ENCODE results near the gene GRIK1. TPM values are rescaled to one million over a fixed set of nuclear protein-coding genes. Genes with fewer than 3 reads are reported as not detected.

GRIK1 gene
- total RNA-seq, 1 experiment from 2014 or later, result 0.09 TPM

DNA sequence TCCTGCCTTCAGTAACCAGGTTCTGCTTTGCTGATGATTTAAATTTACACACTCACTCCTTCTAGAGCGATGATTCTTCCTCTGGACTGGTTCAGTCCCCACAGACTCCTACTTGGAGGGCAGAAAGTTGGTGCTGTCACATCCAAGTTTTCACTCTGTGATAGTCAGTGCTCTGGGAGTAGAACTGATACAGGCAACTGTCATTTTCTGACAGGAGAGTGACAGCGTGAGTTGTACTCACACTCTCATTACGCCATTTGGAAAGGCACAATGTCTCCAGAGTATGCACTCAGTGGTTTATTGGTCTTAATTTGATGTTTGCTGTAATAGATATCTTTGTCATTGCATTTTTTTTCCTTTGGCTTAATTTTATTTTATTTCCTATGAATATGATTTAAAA lies 96.0 kb downstream of the GRIK1 start (continued):
- TF ChIP-seq, protein P1, sequence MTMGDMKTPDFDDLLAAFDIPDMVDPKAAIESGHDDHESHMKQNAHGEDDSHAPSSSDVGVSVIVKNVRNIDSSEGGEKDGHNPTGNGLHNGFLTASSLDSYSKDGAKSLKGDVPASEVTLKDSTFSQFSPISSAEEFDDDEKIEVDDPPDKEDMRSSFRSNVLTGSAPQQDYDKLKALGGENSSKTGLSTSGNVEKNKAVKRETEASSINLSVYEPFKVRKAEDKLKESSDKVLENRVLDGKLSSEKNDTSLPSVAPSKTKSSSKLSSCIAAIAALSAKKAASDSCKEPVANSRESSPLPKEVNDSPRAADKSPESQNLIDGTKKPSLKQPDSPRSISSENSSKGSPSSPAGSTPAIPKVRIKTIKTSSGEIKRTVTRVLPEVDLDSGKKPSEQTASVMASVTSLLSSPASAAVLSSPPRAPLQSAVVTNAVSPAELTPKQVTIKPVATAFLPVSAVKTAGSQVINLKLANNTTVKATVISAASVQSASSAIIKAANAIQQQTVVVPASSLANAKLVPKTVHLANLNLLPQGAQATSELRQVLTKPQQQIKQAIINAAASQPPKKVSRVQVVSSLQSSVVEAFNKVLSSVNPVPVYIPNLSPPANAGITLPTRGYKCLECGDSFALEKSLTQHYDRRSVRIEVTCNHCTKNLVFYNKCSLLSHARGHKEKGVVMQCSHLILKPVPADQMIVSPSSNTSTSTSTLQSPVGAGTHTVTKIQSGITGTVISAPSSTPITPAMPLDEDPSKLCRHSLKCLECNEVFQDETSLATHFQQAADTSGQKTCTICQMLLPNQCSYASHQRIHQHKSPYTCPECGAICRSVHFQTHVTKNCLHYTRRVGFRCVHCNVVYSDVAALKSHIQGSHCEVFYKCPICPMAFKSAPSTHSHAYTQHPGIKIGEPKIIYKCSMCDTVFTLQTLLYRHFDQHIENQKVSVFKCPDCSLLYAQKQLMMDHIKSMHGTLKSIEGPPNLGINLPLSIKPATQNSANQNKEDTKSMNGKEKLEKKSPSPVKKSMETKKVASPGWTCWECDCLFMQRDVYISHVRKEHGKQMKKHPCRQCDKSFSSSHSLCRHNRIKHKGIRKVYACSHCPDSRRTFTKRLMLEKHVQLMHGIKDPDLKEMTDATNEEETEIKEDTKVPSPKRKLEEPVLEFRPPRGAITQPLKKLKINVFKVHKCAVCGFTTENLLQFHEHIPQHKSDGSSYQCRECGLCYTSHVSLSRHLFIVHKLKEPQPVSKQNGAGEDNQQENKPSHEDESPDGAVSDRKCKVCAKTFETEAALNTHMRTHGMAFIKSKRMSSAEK (CRISPR knock-in tag; IDR thresholded peaks at IDR 0.05; ENCODE audit: borderline replicate concordance), result no peak
- no peak for TF ChIP-seq FOXK1 (CRISPR knock-in tag; IDR thresholded peaks at IDR 0.05)
- TF ChIP-seq ZNF263 (CRISPR knock-in tag; IDR thresholded peaks at IDR 0.05; ENCODE audit: low read depth), result no peak

DNA sequence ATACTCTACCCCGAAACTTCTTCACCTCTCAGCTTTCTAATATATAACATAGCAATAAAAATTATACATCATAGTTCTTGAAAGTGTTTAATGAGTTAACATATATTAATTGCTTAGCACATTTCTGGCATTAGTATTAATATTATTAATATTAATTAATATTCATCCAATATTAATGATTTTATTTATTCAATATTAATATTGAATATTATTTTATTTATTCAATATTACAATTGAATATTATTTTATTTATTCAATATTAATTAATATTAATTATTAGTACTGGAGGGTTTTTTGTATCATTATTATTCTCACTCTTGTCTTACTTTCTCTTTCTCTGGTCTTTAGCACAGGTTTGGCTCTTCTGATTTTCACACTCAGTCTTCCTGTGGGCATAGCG lies 105.2 kb downstream of the GRIK1 start:
- no peak overlapping the region for H3K4me3 Mint-ChIP-seq
- no peak overlapping the region for H3K27ac Mint-ChIP-seq
- CTCF ChIA-PET, result no interaction called here
- H3K36me3 Mint-ChIP-seq, result peaks cover 27% of the 10 kb centered on the region
- no peaks in the 10 kb centered on the region for H3K27me3 Mint-ChIP-seq (ENCODE audit: low read depth)
- ATAC-seq (no peak), DNase-seq (ENCODE audit: low spot score) (no peak)
- POLR2A ChIA-PET, result no interaction called here
- TF ChIP-seq HMGA2 (CRISPR knock-in tag; IDR thresholded peaks at IDR 0.05) (peak; percentile 100), TEAD1 (CRISPR knock-in tag; IDR thresholded peaks at IDR 0.05) (no peak)
- H3K4me1 Mint-ChIP-seq, result no peaks in the 10 kb centered on the region
- peaks cover 39% of the 10 kb centered on the region for H3K9me3 Mint-ChIP-seq

DNA sequence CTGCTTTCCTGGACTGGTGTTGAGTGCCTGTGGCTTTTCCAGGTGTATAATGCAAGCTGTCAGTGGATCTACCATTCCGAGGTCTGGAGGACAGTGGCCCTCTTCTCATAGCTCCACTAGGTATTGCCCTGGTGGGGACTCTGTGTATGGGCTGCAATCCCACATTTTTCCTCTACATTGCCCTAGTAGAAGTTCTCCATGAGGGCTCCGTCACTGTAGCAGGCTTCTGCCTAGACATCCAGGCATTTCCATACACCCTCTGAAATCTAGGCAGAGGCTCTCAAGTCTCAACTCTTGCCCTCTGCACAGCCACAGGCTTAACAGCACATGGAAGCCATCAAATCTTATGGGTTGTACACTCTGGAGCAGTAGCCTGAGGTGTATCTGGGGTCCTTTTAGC lies 107.6 kb downstream of the GRIK1 start:
- DNase-seq (ENCODE audit: low spot score) (no peak), ATAC-seq (no peak)
- H3K4me3 Mint-ChIP-seq, result no peak overlapping the region
- no peak for TF ChIP-seq NFYB (CRISPR knock-in tag; conservative IDR thresholded peaks at IDR 0.05; ENCODE audit: low read depth)
- TF ChIP-seq, protein P2, sequence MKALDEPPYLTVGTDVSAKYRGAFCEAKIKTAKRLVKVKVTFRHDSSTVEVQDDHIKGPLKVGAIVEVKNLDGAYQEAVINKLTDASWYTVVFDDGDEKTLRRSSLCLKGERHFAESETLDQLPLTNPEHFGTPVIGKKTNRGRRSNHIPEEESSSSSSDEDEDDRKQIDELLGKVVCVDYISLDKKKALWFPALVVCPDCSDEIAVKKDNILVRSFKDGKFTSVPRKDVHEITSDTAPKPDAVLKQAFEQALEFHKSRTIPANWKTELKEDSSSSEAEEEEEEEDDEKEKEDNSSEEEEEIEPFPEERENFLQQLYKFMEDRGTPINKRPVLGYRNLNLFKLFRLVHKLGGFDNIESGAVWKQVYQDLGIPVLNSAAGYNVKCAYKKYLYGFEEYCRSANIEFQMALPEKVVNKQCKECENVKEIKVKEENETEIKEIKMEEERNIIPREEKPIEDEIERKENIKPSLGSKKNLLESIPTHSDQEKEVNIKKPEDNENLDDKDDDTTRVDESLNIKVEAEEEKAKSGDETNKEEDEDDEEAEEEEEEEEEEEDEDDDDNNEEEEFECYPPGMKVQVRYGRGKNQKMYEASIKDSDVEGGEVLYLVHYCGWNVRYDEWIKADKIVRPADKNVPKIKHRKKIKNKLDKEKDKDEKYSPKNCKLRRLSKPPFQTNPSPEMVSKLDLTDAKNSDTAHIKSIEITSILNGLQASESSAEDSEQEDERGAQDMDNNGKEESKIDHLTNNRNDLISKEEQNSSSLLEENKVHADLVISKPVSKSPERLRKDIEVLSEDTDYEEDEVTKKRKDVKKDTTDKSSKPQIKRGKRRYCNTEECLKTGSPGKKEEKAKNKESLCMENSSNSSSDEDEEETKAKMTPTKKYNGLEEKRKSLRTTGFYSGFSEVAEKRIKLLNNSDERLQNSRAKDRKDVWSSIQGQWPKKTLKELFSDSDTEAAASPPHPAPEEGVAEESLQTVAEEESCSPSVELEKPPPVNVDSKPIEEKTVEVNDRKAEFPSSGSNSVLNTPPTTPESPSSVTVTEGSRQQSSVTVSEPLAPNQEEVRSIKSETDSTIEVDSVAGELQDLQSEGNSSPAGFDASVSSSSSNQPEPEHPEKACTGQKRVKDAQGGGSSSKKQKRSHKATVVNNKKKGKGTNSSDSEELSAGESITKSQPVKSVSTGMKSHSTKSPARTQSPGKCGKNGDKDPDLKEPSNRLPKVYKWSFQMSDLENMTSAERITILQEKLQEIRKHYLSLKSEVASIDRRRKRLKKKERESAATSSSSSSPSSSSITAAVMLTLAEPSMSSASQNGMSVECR (CRISPR knock-in tag; IDR thresholded peaks at IDR 0.05; ENCODE audit: borderline replicate concordance), result no peak
- TF ChIP-seq MYBL2 (CRISPR knock-in tag; IDR thresholded peaks at IDR 0.05), result no peak
- TF ChIP-seq, protein P3, sequence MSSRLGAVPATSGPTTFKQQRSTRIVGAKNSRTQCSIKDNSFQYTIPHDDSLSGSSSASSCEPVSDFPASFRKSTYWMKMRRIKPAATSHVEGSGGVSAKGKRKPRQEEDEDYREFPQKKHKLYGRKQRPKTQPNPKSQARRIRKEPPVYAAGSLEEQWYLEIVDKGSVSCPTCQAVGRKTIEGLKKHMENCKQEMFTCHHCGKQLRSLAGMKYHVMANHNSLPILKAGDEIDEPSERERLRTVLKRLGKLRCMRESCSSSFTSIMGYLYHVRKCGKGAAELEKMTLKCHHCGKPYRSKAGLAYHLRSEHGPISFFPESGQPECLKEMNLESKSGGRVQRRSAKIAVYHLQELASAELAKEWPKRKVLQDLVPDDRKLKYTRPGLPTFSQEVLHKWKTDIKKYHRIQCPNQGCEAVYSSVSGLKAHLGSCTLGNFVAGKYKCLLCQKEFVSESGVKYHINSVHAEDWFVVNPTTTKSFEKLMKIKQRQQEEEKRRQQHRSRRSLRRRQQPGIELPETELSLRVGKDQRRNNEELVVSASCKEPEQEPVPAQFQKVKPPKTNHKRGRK (CRISPR knock-in tag; IDR thresholded peaks at IDR 0.05; ENCODE audit: borderline replicate concordance), result no peak
- TF ChIP-seq CREM (CRISPR knock-in tag; IDR thresholded peaks at IDR 0.05), result no peak
- TF ChIP-seq, protein P4, sequence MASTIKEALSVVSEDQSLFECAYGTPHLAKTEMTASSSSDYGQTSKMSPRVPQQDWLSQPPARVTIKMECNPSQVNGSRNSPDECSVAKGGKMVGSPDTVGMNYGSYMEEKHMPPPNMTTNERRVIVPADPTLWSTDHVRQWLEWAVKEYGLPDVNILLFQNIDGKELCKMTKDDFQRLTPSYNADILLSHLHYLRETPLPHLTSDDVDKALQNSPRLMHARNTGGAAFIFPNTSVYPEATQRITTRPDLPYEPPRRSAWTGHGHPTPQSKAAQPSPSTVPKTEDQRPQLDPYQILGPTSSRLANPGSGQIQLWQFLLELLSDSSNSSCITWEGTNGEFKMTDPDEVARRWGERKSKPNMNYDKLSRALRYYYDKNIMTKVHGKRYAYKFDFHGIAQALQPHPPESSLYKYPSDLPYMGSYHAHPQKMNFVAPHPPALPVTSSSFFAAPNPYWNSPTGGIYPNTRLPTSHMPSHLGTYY (CRISPR knock-in tag; IDR thresholded peaks at IDR 0.05), result no peak
- TF ChIP-seq FOXP1 (CRISPR knock-in tag; IDR thresholded peaks at IDR 0.05; ENCODE audit: borderline replicate concordance), result no peak
- TF ChIP-seq CREB1 (CRISPR knock-in tag; IDR thresholded peaks at IDR 0.05), result no peak
- TF ChIP-seq NR1H2 (CRISPR knock-in tag; IDR thresholded peaks at IDR 0.05), result no peak
- TF ChIP-seq, protein P5, sequence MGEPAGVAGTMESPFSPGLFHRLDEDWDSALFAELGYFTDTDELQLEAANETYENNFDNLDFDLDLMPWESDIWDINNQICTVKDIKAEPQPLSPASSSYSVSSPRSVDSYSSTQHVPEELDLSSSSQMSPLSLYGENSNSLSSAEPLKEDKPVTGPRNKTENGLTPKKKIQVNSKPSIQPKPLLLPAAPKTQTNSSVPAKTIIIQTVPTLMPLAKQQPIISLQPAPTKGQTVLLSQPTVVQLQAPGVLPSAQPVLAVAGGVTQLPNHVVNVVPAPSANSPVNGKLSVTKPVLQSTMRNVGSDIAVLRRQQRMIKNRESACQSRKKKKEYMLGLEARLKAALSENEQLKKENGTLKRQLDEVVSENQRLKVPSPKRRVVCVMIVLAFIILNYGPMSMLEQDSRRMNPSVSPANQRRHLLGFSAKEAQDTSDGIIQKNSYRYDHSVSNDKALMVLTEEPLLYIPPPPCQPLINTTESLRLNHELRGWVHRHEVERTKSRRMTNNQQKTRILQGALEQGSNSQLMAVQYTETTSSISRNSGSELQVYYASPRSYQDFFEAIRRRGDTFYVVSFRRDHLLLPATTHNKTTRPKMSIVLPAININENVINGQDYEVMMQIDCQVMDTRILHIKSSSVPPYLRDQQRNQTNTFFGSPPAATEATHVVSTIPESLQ (CRISPR knock-in tag; IDR thresholded peaks at IDR 0.05), result no peak
- TF ChIP-seq ZNF396 (CRISPR knock-in tag; IDR thresholded peaks at IDR 0.05; ENCODE audit: borderline replicate concordance), result no peak
- TF ChIP-seq, protein P6, sequence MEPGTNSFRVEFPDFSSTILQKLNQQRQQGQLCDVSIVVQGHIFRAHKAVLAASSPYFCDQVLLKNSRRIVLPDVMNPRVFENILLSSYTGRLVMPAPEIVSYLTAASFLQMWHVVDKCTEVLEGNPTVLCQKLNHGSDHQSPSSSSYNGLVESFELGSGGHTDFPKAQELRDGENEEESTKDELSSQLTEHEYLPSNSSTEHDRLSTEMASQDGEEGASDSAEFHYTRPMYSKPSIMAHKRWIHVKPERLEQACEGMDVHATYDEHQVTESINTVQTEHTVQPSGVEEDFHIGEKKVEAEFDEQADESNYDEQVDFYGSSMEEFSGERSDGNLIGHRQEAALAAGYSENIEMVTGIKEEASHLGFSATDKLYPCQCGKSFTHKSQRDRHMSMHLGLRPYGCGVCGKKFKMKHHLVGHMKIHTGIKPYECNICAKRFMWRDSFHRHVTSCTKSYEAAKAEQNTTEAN (CRISPR knock-in tag; IDR thresholded peaks at IDR 0.05), result no peak
- CTCF ChIA-PET, result no interaction called here
- H3K27me3 Mint-ChIP-seq (ENCODE audit: low read depth), result no peaks in the 10 kb centered on the region
- no peak overlapping the region for H3K27ac Mint-ChIP-seq
- peaks cover 54% of the 10 kb centered on the region for H3K9me3 Mint-ChIP-seq
- POLR2A ChIA-PET, result no interaction called here
- H3K36me3 Mint-ChIP-seq, result peaks cover 33% of the 10 kb centered on the region
- H3K4me1 Mint-ChIP-seq, result no peaks in the 10 kb centered on the region
